Thymus (tissue), 11 donors: ENCODE results near the gene SH3BP1. TPM values are rescaled to one million over a fixed set of nuclear protein-coding genes. Genes with fewer than 3 reads are reported as not detected.
"Not testable (repeated sequence)": the region's sequence is repeated elsewhere in the genome, so short reads cannot be mapped to it uniquely, and the experiment has no call there.

Source experiments
- DNase-seq, 9 donors: peaks; one replicate each; pipeline ENCODE4 v3.0.0-alpha.2; 2013; ENCODE audit warnings: low spot score in 9 of 9, low read depth in 6 of 9, missing footprints in 1 of 9
- H3K27ac ChIP-seq, 2 donors: one replicate each; pipeline ENCODE4 v1.5.1; 2013; ENCODE audit warnings: control low read depth in 1 of 2, low read depth in 1 of 2, low read length in 1 of 2, mild to moderate bottlenecking in 1 of 2, moderate library complexity in 1 of 2
- H3K27me3 ChIP-seq, 2 donors: one replicate each; pipeline ENCODE4 v1.5.1; 2013; ENCODE audit warnings: low read length in 1 of 2; ENCODE audit not compliant: control insufficient read depth in 2 of 2, insufficient read depth in 1 of 2
- H3K36me3 ChIP-seq, 2 donors: one replicate each; pipeline ENCODE4 v1.5.1; 2013; ENCODE audit warnings: low read length in 1 of 2, mild to moderate bottlenecking in 1 of 2, moderate library complexity in 1 of 2; ENCODE audit not compliant: control insufficient read depth in 2 of 2, insufficient read depth in 2 of 2
- H3K4me1 ChIP-seq, 2 donors: one replicate each; pipeline ENCODE4 v1.5.1; 2013; ENCODE audit warnings: low read length in 2 of 2; ENCODE audit not compliant: control insufficient read depth in 2 of 2, insufficient read depth in 2 of 2
- H3K4me3 ChIP-seq, 2 donors: one replicate each; pipeline ENCODE4 v1.5.1; 2013; ENCODE audit warnings: low read length in 2 of 2, control low read depth in 1 of 2, mild to moderate bottlenecking in 1 of 2
- H3K9me3 ChIP-seq, 2 donors: one replicate each; pipeline ENCODE4 v1.5.1; 2013; ENCODE audit warnings: low read length in 1 of 2, mild to moderate bottlenecking in 1 of 2; ENCODE audit not compliant: control insufficient read depth in 2 of 2, insufficient read depth in 1 of 2
- WGBS: extraction: QIAGEN DNeasy Blood & Tissue Kit; methylation state at CpG from one replicate; pipeline ENCODE4 v1.1.7; 2013; 5-methylcytosine and 5-hydroxymethylcytosine counted together
- polyA plus RNA-seq: library from polyadenylated mRNA; stranded (reverse); fragments of 200-250 nt; gene quantifications from one replicate; pipeline ENCODE4 v1.2.3, GENCODE V29; 2013
- total RNA-seq: library from RNA; stranded (reverse); fragments of 120-200 nt; gene quantifications from one replicate; pipeline ENCODE4 v1.2.4, GENCODE V29; 2013
- donor health status: healthy.

The SH3BP1 gene
- total and polyA plus RNA-seq, 2 donors: 21.3 to 23.0 TPM

DNA sequence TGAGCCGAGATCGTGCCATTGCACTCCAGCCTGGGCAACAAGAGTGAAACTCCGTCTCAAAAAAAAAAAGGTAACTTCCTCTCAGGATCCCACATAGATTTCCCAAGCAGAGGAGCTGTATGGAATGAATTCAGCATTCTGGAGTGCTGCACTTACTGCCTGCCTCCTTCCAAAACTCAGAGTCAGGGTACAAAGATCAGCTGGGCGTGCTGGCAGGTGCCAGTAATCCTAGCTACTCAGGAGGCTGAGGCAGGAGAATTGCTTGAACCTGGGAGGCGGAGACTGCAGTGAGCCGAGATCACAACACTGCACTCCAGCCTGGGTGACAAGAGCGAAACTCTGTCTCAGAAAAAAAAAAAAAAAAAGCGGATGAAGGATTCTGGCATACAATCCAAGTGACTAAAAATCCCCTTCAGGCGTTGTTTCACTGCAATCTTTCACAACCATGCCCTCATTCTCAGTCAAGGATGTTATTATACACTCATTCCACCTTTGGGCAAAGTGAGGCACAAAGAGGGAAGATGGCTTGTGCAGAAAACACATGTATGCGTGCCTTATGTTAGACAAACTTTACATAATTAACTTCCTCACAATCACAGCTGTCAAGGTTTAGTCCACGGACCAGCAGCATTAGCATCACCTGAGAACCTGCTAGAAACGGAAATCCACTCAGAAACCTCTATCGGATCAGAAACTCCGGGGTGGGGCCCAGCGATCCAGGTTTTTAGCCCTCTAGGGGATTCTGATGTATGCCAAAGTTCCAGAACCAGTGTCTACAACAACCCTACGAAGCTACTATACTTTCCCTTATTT, 45.5 kb downstream of the SH3BP1 start:
- no peak overlapping the region for H3K27ac ChIP-seq

DNA sequence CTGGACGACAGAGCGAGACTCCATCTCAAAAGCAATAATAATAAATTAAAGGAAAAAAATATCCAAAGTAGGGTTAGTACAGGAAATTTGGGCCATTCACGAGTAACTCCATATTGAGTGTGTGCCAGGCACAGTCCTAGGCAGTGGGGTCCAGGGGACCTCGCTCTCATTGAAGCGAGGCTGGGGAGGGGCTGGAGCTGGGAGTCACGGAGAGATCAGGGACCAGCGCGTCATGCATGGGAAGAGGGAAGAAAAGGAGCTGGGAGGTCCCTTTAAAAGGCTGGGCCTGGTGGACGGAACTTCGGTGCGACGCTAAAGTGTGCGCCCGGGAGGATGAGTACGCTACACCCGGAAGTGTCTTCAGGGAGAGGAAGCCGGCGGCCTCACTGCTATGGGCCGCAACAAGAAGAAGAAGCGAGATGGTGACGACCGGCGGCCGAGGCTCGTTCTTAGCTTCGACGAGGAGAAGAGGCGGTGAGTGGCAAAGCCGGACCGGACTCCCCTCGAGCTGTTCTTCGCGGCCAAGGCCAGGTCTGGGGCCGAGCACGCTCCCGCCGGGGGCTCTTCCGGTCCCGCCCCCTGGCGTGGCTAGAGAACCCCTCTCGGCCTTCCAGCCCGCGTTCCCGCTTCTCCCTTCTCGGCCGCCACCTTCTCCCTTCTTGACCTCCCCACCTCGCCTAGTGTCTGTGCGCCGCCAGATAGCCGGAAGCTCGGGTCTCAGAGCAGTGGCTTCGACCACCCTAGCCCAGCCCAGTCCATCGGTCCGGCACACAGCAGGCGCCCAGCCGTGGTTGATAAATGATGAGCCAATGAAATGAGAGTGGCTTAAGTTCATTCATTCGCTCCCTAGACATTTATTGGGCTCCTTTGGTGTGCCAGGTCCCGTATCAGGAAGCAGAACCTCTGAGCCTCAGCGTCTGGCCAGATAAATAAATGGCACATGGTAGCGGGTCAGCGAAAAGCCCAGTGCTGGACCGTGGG, 46.8 kb downstream of the SH3BP1 start, which contains the start of gene NOL12:
Gene NOL12 (plus strand): TSS at position 342 of the 981 bp plus-strand sequence. CDS start 50 bp downstream, at position 392.
- Histone ChIP-seq H3K27me3 (no peaks in the 10 kb centered on the region), H3K27ac (peak within 1 kb of the TSS; percentile 38 to 56), H3K36me3 (peaks cover 26 to 27% of the 10 kb centered on the region in 2 donors), H3K9me3 (peaks cover 0 to 4% of the 10 kb centered on the region in 2 donors), H3K4me1 (peaks cover 6 to 22% of the 10 kb centered on the region in 2 donors), H3K4me3 (peak within 1 kb of the TSS; percentile 88 to 93)
- 4% methylated on average over 62 of the region's 62 CpGs for WGBS
- peak in 8 of 9 donors; percentile 68 to 93 (median 80) for DNase-seq

More for the DNA sequence above, 45.5 kb downstream of the SH3BP1 start:
- Histone ChIP-seq H3K4me3 (no peak overlapping the region), H3K27me3 (no peaks in the 10 kb centered on the region), H3K36me3 (peaks cover 15 to 18% of the 10 kb centered on the region in 2 donors), H3K9me3 (peaks cover 0 to 4% of the 10 kb centered on the region in 2 donors), H3K4me1 (peaks cover 9 to 26% of the 10 kb centered on the region in 2 donors)
- DNase-seq: no peak
- WGBS: 93% methylated on average over 16 of the region's 16 CpGs

DNA sequence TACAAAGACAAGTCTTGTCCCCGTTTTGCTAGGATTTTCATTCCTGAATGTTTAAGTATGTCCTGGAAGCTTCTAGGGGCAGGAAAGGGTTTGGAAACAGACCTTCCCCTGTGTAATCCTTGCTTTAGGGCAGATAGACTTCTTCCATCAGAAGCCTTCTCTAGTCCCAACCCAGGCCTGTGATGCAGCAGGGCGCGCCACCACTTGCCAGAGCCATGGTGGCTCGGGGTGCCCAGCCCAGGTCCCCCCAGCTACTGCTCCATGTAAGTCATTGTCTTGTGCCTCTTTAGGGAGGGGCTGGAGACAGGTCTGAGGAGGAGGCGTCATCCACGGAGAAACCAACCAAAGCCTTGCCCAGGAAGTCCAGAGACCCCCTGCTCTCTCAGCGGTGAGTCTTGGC, 50.9 kb downstream of the SH3BP1 start:
- no peak for DNase-seq
- Histone ChIP-seq H3K27me3 (no peaks in the 10 kb centered on the region), H3K4me1 (peaks cover 5 to 16% of the 10 kb centered on the region in 2 donors), H3K4me3 (no peak overlapping the region), H3K36me3 (peaks cover 57 to 61% of the 10 kb centered on the region in 2 donors), H3K9me3 (no peaks in the 10 kb centered on the region), H3K27ac (no peak overlapping the region)
- WGBS: 99% methylated on average over 7 of the region's 7 CpGs

DNA sequence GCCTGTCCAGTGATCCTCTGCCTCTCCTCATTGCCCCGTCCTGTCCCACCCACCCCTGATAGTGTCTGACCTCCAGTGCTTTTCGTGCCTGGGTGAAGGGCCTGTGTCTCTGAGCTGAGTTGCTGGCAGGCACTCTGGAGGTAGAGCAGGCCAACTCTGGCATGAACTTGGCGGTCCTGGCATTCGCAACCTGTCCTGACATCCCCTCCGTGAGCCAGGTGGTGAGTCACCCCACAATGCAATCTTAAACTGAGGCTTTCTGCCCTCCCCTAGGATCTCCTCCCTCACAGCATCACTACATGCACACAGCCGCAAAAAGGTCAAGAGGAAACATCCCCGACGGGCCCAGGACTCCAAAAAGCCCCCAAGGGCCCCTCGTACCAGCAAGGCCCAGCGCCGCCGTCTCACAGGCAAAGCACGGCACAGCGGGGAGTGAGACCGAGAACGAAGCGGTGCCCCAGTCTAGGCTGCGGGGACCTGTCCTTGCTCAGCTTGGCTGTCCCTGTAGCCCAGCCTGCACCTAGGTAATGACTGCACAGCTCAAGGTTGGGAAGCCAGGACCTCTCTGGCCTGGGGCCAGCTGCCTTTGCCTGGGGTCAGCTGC, 51.5 kb downstream of the SH3BP1 start:
- WGBS: 98% methylated on average over 18 of the region's 18 CpGs
- H3K4me1 ChIP-seq: peaks cover 4 to 11% of the 10 kb centered on the region in 2 donors
- H3K9me3 ChIP-seq: no peaks in the 10 kb centered on the region
- peaks cover 57 to 61% of the 10 kb centered on the region in 2 donors for H3K36me3 ChIP-seq
- no peak overlapping the region for H3K27ac ChIP-seq
- no peaks in the 10 kb centered on the region for H3K27me3 ChIP-seq
- no peak overlapping the region for H3K4me3 ChIP-seq
- DNase-seq: no peak

DNA sequence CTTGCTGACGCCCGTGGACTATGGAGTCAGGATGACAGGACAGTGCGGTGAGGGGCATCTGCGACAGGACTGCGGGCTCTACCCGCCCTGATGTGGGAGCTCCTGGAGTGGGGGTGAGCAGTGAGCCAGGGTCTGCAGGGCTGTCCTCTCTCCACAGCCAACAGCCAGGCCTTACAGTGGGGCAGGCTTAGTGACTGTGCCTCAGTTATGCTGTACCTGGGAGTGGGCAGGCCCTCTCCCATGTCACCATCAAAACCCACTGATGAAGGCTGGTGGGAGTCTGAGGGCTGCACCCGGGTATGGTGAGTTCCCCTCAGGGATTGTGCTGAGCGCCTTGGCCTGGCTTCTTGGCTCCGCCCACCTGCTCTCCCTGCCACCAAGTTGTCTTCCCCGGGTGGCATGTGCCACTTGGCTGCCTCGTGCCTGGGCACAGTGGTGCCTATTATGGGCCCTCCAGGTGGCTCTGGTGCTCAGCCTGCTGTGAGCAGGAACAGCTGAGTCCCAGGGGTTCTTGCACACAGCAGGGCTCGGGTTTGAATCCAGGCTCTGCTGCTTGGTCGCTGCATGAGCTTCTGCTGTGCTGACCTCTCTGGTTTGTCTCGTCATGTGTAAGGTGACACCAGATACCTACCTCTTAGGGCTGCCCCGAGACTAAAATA, 53.3 kb downstream of the SH3BP1 start:
- WGBS: 97% methylated on average over 15 of the region's 15 CpGs
- H3K4me3 ChIP-seq: no peak overlapping the region
- H3K36me3 ChIP-seq: peaks cover 57 to 61% of the 10 kb centered on the region in 2 donors
- no peaks in the 10 kb centered on the region for H3K9me3 ChIP-seq
- no peak overlapping the region for H3K27ac ChIP-seq
- H3K27me3 ChIP-seq: no peaks in the 10 kb centered on the region
- DNase-seq: no peak
- H3K4me1 ChIP-seq: peaks cover 3 to 15% of the 10 kb centered on the region in 2 donors

DNA sequence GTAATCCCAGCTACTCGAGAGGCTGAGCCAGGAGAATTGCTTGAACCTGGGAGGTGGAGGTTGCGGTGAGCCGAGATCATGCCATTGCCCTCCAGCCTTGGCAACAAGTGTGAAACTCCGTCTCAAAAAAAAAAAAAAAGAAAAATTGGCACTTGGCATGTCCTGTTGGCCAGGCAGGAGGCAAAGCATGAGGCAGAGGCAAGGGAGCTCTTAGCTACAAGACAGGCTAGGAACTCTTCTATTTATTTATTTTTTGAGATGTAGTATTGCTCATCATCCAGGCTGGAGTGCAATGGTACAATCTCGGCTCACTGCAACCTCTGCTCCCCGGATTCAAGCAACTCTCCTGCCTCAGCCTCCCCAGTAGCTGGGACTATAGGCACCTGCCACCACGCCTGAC, 54.7 kb downstream of the SH3BP1 start:
- Histone ChIP-seq H3K4me1 (peaks cover 3 to 15% of the 10 kb centered on the region in 2 donors), H3K36me3 (peaks cover 44 to 48% of the 10 kb centered on the region in 2 donors)
- WGBS: 99% methylated on average over 7 of the region's 7 CpGs
- DNase-seq, H3K27me3 ChIP-seq, H3K4me3 ChIP-seq, H3K9me3 ChIP-seq, H3K27ac ChIP-seq: not testable (repeated sequence)

DNA sequence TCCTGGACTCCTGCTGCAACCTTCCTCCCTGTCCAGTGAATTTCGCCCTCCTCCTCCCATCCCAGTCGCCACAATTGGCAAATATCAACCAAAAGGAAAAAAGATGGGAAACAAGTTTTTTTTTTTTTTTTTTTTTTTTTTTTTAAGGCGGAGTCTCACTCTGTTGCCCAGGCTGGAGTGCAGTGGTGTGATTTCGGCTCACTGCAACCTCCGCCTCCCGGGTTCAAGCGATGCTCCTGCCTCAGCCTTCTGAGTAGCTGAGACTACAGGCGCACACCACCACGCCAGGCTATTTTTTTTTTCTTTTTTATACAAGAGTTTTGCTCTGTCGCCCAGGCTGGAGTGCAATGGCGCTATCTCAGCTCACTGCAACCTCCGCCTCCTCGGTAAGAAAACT, 56.8 kb downstream of the SH3BP1 start:
- Histone ChIP-seq H3K4me3 (peak overlapping the region in 1 of 2 donors; percentile 22), H3K4me1 (peaks cover 3 to 15% of the 10 kb centered on the region in 2 donors), H3K36me3 (peaks cover 30 to 35% of the 10 kb centered on the region in 2 donors)
- 38% methylated on average over 13 of the region's 13 CpGs for WGBS
- H3K9me3 ChIP-seq, DNase-seq, H3K27ac ChIP-seq, H3K27me3 ChIP-seq: not testable (repeated sequence)
